Smooth muscle cell (in vitro differentiated cells): Measurements from ENCODE around the gene IGF2BP3. TPM values are rescaled to one million over a fixed set of nuclear protein-coding genes. Genes with fewer than 3 reads are reported as not detected.

ENCODE experiments used
- DNase-seq: peaks from one replicate; lab custom pipeline; 2025; ENCODE audit not compliant: unreplicated experiment; lab: John Stamatoyannopoulos, UW
- H2AFZ ChIP-seq: fragments of 200-600 bp; sonication (generic); 2 replicates; pipeline ENCODE4 v1.6.0; 2016; ENCODE audit warnings: antibody characterized with exemption, low read depth, mild to moderate bottlenecking
- H3F3A ChIP-seq: fragments of 200-600 bp; sonication (generic); 2 replicates; pipeline ENCODE4 v1.6.0; 2017; ENCODE audit warnings: antibody characterized with exemption, low read depth
- H3K27ac ChIP-seq: fragments of 200-600 bp; sonication (generic); 2 replicates; pipeline ENCODE4 v1.5.1; 2016; ENCODE audit warnings: low read depth, mild to moderate bottlenecking
- H3K27me3 ChIP-seq: fragments of 200-600 bp; sonication (generic); 2 replicates; pipeline ENCODE4 v1.6.1; 2016; ENCODE audit warnings: low read depth, mild to moderate bottlenecking
- H3K36me3 ChIP-seq: fragments of 200-600 bp; sonication (generic); 2 replicates; pipeline ENCODE4 v1.5.1; 2016; ENCODE audit warnings: low read depth
- H3K4me1 ChIP-seq: fragments of 200-600 bp; sonication (generic); 2 replicates; pipeline ENCODE4 v1.5.1; 2016; ENCODE audit warnings: low read depth
- H3K4me2 ChIP-seq: fragments of 200-600 bp; sonication (generic); 2 replicates; pipeline ENCODE4 v1.6.0; 2016; ENCODE audit warnings: mild to moderate bottlenecking
- H3K4me3 ChIP-seq: fragments of 200-600 bp; sonication (generic); 2 replicates; pipeline ENCODE4 v1.5.1; 2016; ENCODE audit warnings: mild to moderate bottlenecking
- H3K79me2 ChIP-seq: fragments of 200-600 bp; sonication (generic); 2 replicates; pipeline ENCODE4 v1.6.0; 2016; ENCODE audit warnings: low read depth, mild to moderate bottlenecking
- H3K9ac ChIP-seq: fragments of 200-600 bp; sonication (generic); 2 replicates; pipeline ENCODE4 v1.6.0; 2016; ENCODE audit warnings: low read depth
- H3K9me3 ChIP-seq: fragments of 200-600 bp; sonication (generic); replicated peaks from 2 replicates; pipeline ENCODE4 v1.5.1; 2016; ENCODE audit warnings: low read depth
- H4K20me1 ChIP-seq: fragments of 200-600 bp; sonication (generic); 2 replicates; pipeline ENCODE4 v1.6.0; 2016; ENCODE audit warnings: low read depth
- WGBS: methylation state at CpG from one replicate; pipeline ENCODE4 v1.1.7; 2016; ENCODE audit warnings: low lambda C conversion rate; 5-methylcytosine and 5-hydroxymethylcytosine counted together
- polyA plus RNA-seq: library from polyadenylated mRNA; unstranded; fragments of >200 nt; fragmentation: Nextera tagmentation; extraction: Ambion mirVana; gene quantifications from 2 replicates; pipeline ENCODE4 v1.2.1, GENCODE V29; 2016
- total RNA-seq: library from RNA; depleted of rRNA; stranded (reverse); fragments of >200 nt; gene quantifications from 2 replicates; pipeline ENCODE4 v1.2.3, GENCODE V29; 2014
- TF ChIP-seq, protein P1 (sequence below): fragments of 200-600 bp; sonication (generic); IDR thresholded peaks from 2 replicates; pipeline ENCODE4 v1.5.1; 2017; ENCODE audit warnings: borderline replicate concordance, mild to moderate bottlenecking, antibody characterized with exemption; ENCODE audit not compliant: insufficient read depth, poor library complexity, severe bottlenecking

Gene IGF2BP3
- total and polyA plus RNA-seq, 2 experiments from 2014 or later, result 7.9 to 35.2 TPM

- Histone ChIP-seq H2AFZ (no peak overlapping the region), H3K79me2 (no peaks in the 10 kb centered on the region), H3K9me3 (no peaks in the 10 kb centered on the region), H3K27me3 (peaks cover 9% of the 10 kb centered on the region), H3K9ac (no peak overlapping the region), H3K4me1 (peaks cover 5% of the 10 kb centered on the region), H3K4me2 (no peak overlapping the region), H3F3A (peaks cover 10% of the 10 kb centered on the region), H3K27ac (no peak overlapping the region), H3K36me3 (no peaks in the 10 kb centered on the region), H4K20me1 (no peaks in the 10 kb centered on the region), H3K4me3 (no peak overlapping the region)
- no peak for DNase-seq
- WGBS, result 82% methylated on average over 4 of the region's 4 CpGs
- TF ChIP-seq, protein P1, sequence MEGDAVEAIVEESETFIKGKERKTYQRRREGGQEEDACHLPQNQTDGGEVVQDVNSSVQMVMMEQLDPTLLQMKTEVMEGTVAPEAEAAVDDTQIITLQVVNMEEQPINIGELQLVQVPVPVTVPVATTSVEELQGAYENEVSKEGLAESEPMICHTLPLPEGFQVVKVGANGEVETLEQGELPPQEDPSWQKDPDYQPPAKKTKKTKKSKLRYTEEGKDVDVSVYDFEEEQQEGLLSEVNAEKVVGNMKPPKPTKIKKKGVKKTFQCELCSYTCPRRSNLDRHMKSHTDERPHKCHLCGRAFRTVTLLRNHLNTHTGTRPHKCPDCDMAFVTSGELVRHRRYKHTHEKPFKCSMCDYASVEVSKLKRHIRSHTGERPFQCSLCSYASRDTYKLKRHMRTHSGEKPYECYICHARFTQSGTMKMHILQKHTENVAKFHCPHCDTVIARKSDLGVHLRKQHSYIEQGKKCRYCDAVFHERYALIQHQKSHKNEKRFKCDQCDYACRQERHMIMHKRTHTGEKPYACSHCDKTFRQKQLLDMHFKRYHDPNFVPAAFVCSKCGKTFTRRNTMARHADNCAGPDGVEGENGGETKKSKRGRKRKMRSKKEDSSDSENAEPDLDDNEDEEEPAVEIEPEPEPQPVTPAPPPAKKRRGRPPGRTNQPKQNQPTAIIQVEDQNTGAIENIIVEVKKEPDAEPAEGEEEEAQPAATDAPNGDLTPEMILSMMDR, result no peak
Observed at GRCh38 chr7:23268746-23269145, 201.5 kb downstream of the IGF2BP3 start.

- 100% methylated on average over 2 of the region's 2 CpGs for WGBS
- DNase-seq, result no peak
Observed at GRCh38 chr7:23268167-23268566, 202.1 kb downstream of the IGF2BP3 start.

DNA sequence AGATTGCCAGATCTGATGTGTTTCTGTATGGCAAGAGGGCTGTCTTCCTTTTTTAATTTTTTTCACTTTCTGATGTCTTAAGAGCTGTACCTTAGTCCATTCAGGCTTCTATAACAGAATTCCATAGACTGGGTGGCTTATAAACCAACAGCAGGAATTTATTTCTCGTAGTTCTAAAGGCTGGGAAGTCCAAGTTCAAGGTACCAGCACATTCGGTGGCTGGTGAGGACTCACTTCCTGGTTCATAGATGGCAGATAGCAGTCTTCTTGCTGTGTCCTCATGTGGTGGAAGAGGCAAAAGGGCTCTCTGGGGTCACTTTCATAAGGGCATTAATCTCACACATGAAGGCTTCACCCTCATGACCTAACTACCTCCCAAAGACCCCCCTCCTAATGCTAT lies 202.9 kb downstream of the IGF2BP3 start:
- Histone ChIP-seq H3K4me1 (no peaks in the 10 kb centered on the region), H3F3A (peaks cover 2% of the 10 kb centered on the region), H3K4me2 (no peak overlapping the region), H3K4me3 (no peak overlapping the region), H3K36me3 (no peaks in the 10 kb centered on the region), H3K9ac (no peak overlapping the region), H2AFZ (no peak overlapping the region), H4K20me1 (no peaks in the 10 kb centered on the region), H3K27me3 (peaks cover 9% of the 10 kb centered on the region), H3K9me3 (no peaks in the 10 kb centered on the region), H3K27ac (no peak overlapping the region), H3K79me2 (no peaks in the 10 kb centered on the region)
- DNase-seq, result no peak
- WGBS, result 93% methylated on average over 2 of the region's 2 CpGs
- TF ChIP-seq, protein P1, result no peak

More at GRCh38 chr7:23268167-23268566, 202.1 kb downstream of the IGF2BP3 start:
- peaks cover 9% of the 10 kb centered on the region for H3K27me3 ChIP-seq
- no peaks in the 10 kb centered on the region for H3K4me1 ChIP-seq
- peaks cover 5% of the 10 kb centered on the region for H3F3A ChIP-seq
- no peaks in the 10 kb centered on the region for H3K79me2 ChIP-seq
- no peak overlapping the region for H3K4me2 ChIP-seq
- H2AFZ ChIP-seq, result no peak overlapping the region
- no peak overlapping the region for H3K27ac ChIP-seq
- no peaks in the 10 kb centered on the region for H3K9me3 ChIP-seq
- no peaks in the 10 kb centered on the region for H3K36me3 ChIP-seq
- TF ChIP-seq, protein P1, result no peak
- H3K9ac ChIP-seq, result no peak overlapping the region
- H4K20me1 ChIP-seq, result no peaks in the 10 kb centered on the region
- H3K4me3 ChIP-seq, result no peak overlapping the region

DNA sequence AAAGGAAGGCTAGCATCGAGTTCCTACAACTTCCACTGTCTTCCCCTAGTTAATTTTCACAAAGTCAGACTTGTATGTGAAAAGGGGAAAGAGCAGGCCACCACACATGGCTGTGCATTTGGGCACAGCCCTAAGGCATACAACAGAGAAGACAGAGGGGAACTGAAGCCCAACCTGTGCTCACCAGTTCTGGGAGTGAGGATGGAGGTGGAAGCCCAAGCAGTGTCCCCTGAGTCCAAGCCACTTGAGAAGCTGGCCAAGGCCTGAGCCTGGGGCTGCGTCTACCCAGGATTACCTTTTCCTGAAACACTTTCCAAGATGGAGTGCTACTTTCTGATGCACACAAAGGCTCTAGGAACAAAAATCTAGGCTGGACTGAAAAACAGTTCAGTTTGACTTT lies 203.4 kb downstream of the IGF2BP3 start:
- H3K79me2 ChIP-seq, result no peaks in the 10 kb centered on the region
- H2AFZ ChIP-seq, result no peak overlapping the region
- TF ChIP-seq, protein P1, result no peak
- no peak for DNase-seq
- no peak overlapping the region for H3K4me2 ChIP-seq
- H3K27ac ChIP-seq, result no peak overlapping the region
- H3K27me3 ChIP-seq, result peaks cover 9% of the 10 kb centered on the region
- H3F3A ChIP-seq, result no peaks in the 10 kb centered on the region
- no peak overlapping the region for H3K9ac ChIP-seq
- H3K36me3 ChIP-seq, result no peaks in the 10 kb centered on the region
- no peaks in the 10 kb centered on the region for H3K4me1 ChIP-seq
- no peaks in the 10 kb centered on the region for H4K20me1 ChIP-seq
- 92% methylated on average over 2 of the region's 2 CpGs for WGBS
- no peaks in the 10 kb centered on the region for H3K9me3 ChIP-seq
- H3K4me3 ChIP-seq, result no peak overlapping the region
